HK-2 (cell line): ENCODE data around the gene SLC16A13.
"Not testable (repeated sequence)": the region's sequence is repeated elsewhere in the genome, so short reads cannot be mapped to it uniquely, and the experiment has no call there.

Source experiments
- DNase-seq: peaks from one replicate; pipeline ENCODE4 v3.0.0-alpha.2; 2018; ENCODE audit not compliant: unreplicated experiment

Gene SLC16A13, protein sequence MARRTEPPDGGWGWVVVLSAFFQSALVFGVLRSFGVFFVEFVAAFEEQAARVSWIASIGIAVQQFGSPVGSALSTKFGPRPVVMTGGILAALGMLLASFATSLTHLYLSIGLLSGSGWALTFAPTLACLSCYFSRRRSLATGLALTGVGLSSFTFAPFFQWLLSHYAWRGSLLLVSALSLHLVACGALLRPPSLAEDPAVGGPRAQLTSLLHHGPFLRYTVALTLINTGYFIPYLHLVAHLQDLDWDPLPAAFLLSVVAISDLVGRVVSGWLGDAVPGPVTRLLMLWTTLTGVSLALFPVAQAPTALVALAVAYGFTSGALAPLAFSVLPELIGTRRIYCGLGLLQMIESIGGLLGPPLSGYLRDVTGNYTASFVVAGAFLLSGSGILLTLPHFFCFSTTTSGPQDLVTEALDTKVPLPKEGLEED

DNA sequence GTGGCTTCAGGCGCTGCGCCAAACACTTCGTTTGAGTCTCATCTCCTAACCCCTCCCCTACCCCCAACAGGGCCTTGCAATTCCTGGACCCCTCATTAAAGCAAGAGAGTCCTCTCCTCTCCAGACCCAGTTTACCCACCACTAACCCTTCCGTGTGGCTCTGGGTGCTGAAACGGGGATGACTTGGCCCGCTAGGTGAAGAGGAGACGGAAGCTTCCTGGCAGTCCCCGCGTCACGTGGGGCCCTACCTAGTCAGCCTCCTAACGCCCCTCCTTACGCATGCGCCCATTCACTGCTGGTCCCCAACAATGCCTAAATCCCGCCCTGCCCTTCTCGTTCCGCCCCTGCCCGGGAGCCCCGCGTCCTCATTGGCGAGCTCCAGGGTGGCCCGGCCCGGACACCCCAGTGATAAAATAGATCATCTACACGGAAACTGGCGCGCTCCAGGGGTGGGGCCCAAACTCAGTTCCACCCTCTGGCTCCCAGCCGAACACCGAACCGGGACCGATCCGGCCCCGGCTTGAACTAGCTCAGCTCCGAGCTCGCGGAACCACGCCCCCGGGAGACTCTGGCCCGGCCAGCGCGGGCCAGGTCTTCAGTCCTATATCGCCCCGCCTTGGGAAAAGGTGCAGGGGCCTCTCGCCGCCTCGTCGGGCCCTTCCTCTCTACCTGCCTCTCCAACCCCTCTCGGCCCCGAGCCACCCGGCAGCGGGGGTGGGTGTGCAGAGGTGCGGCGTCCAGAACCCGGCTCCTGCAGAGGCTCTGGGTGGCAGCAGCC, at the start of gene SLC16A13:
SLC16A13 (plus strand) TSS at position 425 of the 778 bp plus-strand sequence. CDS start 368 bp downstream, outside the sequence.
- DNase-seq: peak; percentile 98

GRCh38 chr17:6986676-6987075, 49.1 kb upstream of the SLC16A13 start:
- no peak for DNase-seq

DNA sequence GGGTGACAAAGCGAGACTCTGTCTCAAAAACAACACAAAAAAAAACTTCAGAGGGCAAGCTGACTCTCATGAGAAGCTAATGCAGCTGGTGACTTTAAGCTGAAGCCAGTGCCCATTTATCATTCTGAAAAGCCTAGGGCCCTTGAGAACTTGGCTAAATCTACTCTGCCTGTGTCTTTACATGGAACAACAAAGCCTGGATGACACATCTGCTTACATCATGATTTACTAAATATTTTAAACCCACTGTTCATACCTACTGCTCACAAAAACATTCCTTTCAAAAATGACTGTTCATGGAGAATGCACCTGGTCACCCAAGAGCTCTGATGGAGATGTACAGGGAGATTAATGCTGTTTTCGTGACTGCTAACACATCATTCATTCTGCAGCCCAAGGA, 46.0 kb upstream of the SLC16A13 start:
- DNase-seq: no peak

- not testable (repeated sequence) for DNase-seq
These were observed 42.2 kb upstream of the SLC16A13 start for GRCh38 chr17:6993613-6994056.

DNA sequence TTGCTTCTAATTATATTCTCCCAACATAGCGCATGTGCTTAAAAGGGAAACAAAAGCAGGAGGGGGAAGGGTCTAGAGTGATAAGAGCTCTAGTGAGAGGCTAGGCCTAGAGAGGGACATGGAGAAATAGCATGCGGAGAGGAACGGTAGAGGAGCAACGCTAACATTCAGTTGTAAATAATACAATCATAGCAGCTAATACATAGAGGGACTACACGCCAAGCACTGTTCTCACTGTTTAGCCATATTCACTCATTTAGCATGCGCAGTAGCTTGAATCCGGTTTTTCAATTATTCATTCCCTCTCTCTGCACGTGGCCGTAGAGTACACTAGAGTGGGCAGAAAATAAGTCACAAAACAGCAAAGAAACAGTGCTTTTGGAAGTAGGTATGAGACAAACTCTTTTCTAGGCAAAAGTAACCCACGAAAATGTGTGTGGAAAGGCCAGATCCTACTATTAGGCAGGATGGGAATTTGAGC, 41.7 kb upstream of the SLC16A13 start:
- DNase-seq: no peak

DNA sequence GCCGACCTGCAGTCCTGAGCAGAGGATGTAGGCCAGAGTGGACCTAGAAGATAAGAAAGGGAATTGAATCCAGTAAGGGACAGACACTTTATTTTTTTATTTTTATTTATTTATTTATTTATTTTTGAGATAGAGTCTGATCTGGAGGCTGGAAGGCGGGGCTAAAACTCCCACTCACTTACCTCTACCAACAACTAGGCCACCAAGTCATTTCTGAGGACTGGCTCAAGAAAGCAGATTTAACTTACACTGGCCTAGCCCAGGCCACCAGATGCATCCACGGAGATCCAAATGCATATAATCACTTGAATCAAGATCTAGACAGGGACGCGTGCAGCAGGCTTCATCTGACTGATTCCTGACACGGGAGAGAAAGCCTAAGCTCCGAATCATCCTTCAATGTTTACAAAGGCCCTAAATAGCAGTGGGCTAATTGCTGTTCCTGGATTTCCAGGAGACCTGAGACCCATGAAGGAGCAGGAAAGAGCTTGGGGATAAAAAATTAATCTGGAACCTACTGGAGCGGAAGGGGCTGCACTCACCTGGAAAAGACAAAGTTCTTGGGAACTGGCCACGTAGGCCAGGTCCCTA, 41.1 kb upstream of the SLC16A13 start:
- no peak for DNase-seq

DNA sequence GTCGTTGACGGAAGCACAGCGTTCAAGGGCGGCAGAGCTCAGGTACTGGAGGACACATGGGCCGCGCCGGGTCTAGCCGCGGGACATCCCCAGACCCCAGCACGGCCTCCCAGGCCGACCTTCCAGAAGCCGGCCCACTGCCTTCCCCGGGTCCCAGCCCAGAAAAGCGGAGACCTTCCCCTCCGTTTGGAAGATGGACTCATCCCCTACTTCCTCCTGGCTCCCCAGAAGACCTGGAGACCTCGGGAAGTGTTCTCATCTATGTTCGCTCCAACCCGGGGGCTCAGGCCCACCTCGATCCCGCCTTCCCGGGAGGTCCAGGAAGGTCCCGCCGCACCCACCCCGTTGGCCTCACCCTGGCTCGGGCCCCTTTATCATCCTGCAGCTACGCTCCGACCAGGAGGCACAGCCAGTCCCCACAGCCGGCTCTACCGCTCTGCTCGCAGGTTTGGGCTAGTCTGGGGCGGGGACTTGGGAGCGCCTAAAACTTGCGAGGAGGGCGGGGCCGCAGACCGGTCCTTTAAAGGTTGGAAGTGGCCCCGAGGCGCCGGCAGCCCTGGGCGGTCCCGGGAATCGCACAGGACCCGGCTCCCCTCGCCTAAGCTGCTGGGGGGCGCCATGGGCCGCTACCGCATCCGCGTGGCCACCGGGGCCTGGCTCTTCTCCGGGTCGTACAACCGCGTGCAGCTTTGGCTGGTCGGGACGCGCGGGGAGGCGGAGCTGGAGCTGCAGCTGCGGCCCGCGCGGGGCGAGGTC, 40.1 kb upstream of the SLC16A13 start, which contains the start of gene ALOX12:
ALOX12 (plus strand) TSS at position 550 of the 756 bp plus-strand sequence; CDS start at position 619, 69 bp downstream.
- DNase-seq: no peak

GRCh38 chr17:6996256-6997011, 39.4 kb upstream of the SLC16A13 start:
- DNase-seq: no peak

GRCh38 chr17:6997171-6997570, 38.6 kb upstream of the SLC16A13 start:
- no peak for DNase-seq

- DNase-seq: no peak
These were observed 36.8 kb upstream of the SLC16A13 start for GRCh38 chr17:6998855-6999508.

DNA sequence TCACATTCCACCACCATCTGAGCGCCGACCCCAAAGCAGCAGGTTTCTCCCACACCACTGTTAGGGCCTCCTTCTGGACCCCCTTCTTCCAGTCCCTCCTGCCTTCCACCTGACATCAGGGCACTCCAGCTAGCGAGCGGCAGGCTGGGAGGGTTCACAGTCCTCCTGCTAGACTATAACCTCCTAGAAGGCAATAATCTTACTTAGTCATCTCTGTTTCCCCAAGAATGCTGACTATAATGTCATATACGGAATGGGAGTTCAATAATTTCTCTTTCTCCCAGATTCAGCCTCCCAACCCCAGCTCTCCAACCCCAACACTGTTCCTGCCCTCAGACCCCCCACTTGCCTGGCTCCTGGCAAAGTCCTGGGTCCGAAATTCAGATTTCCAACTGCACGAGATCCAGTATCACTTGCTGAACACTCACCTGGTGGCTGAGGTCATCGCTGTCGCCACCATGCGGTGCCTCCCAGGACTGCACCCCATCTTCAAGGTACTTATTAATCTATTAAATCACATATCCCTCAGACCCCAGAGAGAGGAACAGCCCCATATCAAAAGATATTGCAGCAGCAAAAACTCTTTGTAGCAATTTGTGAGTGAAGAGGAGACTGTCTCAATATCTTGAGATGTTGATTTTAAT, 34.4 kb upstream of the SLC16A13 start:
- no peak for DNase-seq

DNA sequence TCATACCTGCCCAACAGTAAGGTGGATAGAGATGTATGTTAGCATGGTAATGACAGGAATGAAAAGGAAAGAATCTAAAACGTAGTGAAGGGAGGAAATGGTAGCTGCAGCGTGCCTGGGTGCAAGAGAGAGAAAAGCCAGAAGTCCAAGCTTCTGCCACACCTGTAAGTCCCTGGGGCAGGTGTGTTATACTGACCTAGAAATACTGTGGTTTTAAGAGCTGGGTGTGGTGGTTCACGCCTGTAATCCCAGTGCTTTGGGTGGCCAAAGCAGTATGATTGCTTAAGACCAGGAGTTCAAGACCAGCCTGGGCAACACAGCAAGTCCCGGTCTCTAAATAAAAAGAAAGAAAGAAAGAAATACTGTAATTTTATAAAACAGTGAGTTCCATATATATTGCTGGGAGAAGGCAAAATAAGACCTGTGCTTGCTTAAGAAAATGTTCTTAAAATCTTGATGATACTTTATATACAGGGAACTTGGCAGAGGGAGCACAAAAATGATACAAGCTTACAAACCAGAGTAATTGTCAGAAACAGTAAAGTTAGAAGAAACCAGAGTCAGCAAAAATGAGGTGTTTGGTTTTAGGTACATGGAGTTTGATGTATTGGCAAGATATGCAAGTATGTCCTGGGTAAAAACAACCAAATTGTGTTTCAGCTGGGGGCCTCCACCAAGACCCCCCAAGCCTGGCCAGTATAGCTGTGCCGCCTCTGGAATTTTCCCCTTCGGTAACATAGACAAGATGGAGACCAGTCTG, 33.3 kb upstream of the SLC16A13 start:
- DNase-seq: no peak

DNA sequence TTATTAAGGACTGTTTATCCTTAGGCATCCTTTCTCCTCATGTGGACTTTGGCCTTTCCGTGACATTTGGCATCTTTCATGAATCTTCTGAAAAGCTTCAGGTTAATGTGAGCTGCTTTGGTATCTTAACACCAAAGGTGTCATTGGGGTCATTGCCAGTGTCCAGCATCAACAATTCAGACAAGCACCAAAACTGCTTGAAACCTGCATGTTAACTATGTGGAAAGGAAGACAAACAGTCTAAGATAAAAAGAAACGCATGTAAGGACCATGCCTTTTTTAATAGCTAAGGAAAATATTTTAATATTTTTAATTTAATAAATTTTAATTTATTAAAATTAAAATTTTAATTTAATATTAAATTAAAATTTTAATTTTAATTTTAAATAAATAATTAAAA, 32.1 kb upstream of the SLC16A13 start:
- no peak for DNase-seq

DNA sequence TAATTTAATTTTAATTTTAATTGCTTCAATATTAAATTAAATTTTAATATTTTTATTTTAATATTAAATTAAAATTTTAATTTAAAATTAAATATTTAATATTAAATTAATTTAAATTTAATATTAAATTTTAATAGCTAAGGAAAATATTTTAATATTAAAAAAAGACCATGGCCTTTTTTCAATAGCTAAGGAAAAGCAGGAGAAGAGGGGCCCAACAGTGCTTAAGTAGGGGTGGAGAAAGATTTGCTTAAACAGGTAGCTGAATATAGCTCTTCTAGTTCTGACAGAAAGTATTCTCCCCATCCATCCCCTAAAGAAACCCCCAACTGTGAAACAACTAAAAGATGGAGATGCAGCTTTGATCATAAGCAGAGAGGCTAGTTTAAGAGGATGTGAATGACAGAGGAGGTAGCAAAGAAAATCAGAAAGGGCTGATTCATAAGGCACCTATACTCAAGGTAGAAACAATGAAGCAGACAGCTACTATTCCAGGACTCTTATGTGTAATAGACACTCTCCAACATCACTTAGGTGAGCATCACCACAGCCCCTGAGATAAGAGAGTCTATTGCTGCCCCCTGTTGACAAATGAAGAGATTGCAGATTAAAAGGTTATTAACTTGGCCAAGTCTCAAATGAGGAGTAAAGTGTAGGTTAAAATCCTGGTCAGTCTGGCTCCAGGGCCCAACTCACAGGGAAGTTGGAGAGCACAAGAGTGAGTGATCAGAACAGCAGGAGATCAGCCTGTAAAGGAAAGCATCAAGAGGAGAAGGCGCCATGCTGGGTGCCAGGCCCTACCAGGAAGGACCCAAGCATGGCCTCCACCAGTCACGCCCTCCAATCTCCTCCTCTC, 31.2 kb upstream of the SLC16A13 start:
- no peak for DNase-seq

GRCh38 chr17:7005716-7006115, 30.1 kb upstream of the SLC16A13 start:
- DNase-seq: no peak

- no peak for DNase-seq
These were observed 28.7 kb upstream of the SLC16A13 start for GRCh38 chr17:7007143-7007542.

GRCh38 chr17:7010523-7010922, 25.3 kb upstream of the SLC16A13 start:
- no peak for DNase-seq

DNA sequence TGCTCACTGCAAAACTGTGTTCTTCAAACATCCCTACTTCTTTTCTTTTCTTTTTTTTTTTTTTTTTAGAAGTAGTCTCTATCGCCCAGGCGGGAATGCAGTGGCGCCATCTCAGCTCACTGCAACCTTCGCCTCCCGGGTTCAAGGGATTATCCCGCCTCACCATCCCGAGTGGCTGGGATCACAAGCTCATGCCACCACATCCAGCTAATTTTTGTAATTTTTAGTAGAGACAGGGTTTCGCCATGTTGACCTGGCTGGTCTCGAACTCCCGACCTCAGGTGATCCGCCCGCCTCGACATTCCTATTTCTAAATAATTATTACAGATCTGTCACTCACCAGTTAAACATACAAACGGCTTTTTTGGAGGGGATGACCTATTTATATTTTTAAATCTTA, 24.4 kb upstream of the SLC16A13 start:
- no peak for DNase-seq
